GM10266 (cell line): ENCODE results near the gene PAGR1.
"Not testable (repeated sequence)": the region's sequence is repeated elsewhere in the genome, so short reads cannot be mapped to it uniquely, and the experiment has no call there.

Source experiments
- DNase-seq: peaks from one replicate; pipeline ENCODE4 v3.0.0; 2012; ENCODE audit errors: extremely low spot score
- CTCF ChIP-seq: IDR thresholded peaks from 2 replicates; pipeline ENCODE4 v1.5.1; 2012; ENCODE audit warnings: mild to moderate bottlenecking, low read depth; ENCODE audit not compliant: control insufficient read depth, insufficient read depth; ENCODE audit errors: missing control alignments

PAGR1 gene

GRCh38 chr16:29830774-29831173 lies 14.8 kb downstream of the PAGR1 start:
- no peak for DNase-seq
- no peak for TF ChIP-seq CTCF

DNA sequence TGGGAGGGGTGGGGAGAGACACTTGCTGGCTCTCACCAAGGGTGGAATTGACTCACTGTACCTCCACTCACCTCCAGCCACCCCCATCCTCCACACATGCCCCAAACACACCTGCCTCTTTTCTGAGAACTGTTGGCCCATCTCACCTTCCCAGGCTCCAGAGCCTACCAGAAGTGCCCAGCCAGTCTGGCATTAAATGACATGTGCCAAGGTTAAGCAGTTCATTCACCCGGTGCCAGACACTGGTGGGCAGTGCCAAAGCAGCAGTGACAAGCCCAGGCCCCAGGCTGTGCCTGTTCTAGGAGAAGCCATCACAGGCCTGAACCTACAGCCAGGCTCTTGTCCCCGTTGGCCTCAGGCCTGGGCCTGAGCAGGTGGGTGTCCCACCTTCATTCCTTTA lies 15.5 kb downstream of the PAGR1 start:
- no peak for DNase-seq
- TF ChIP-seq CTCF: no peak

GRCh38 chr16:29833219-29833618 lies 17.3 kb downstream of the PAGR1 start:
- not testable (repeated sequence) for DNase-seq

- no peak for TF ChIP-seq CTCF
Measured at GRCh38 chr16:29834079-29834478, 18.1 kb downstream of the PAGR1 start.

DNA sequence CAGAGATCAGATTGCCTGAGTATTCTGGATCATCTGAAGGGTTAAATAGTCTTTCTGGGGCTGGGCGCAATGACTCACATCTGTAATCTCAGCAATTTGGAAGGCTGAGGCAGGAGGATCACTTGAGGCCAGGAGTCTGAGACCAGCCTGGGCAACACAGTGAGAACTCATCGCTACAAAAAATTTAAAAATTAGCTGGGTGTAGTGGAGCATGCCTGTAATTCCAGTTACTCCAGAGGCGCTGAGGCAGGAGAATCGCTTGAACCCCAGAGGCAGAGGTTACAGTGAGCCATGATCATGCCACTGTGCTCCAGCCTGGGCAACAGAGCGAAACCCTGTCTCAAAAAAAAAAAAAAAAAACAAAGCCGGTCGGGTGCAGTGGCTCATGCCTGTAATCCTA lies 20.0 kb downstream of the PAGR1 start:
- TF ChIP-seq CTCF: no peak

More at GRCh38 chr16:29834079-29834478, 18.1 kb downstream of the PAGR1 start:
- no peak for DNase-seq

GRCh38 chr16:29836623-29837022 lies 20.7 kb downstream of the PAGR1 start:
- DNase-seq: no peak
- TF ChIP-seq CTCF: no peak

More for the DNA sequence above, 20.0 kb downstream of the PAGR1 start:
- DNase-seq: no peak

DNA sequence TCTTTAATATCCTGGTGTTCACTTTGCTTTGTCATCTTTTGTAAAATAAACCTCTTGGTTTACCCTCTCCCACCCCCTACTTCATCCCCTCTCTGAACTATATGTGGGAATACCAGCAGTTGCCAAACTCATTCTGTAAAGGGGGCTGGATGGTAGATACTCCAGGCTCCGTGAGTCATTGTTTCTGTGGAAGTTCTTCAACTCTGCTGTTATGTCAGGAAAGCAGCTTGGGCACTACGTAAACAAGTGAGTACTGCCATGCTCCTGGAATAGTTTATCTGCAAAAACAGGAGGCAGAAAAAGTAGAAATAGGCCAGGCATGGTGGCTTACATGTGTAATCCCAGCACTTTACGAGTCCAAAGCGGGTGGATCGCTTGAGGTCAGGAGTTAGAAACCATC lies 21.9 kb downstream of the PAGR1 start:
- TF ChIP-seq CTCF: no peak

GRCh38 chr16:29839822-29840221 lies 23.9 kb downstream of the PAGR1 start:
- DNase-seq: no peak

More for the DNA sequence above, 21.9 kb downstream of the PAGR1 start:
- DNase-seq: no peak

More at GRCh38 chr16:29839822-29840221, 23.9 kb downstream of the PAGR1 start:
- TF ChIP-seq CTCF: no peak
